ENCODE data around the gene RCCD1.

The RCCD1 gene

DNA sequence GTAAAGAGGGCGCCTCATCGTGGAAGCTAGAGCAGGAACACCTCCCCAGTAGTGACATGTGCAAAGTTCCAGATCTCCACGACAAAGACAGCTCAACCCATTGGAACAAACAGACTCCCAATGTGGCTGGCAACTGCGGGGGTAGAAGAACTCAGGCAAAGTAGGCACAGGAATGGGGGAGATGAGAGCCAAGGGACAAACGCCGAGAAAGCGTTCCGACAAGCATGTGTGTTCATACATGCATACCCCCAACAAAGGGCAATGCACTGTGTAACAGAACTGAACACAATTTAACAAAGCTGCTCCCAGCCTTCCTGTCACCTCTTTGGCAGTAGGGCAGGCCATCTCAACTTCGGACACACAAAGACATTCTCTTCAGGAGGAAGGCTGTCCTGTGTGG lies 11.6 kb downstream of the RCCD1 start:
- no peak for DNase-seq (ENCODE audit: low read depth)

DNA sequence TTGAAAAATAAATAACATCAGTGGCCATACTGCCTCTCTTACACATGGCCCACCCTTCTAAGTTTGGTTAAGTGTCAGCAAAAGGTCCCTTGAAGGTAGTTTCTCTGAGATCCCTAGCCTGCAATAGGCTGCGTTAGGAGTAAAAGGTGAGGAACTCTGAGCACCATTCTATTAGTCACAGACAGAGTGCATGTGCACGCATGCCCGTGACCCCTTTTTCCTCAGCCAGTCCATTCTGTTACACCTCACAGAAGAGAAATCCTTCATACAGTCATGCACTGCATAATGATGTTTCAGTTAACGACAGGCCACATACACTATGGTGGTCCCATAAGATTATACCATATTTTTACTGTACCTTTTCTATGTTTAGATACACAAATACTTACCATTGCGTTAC lies 12.5 kb downstream of the RCCD1 start:
- DNase-seq (ENCODE audit: low read depth), result no peak

DNA sequence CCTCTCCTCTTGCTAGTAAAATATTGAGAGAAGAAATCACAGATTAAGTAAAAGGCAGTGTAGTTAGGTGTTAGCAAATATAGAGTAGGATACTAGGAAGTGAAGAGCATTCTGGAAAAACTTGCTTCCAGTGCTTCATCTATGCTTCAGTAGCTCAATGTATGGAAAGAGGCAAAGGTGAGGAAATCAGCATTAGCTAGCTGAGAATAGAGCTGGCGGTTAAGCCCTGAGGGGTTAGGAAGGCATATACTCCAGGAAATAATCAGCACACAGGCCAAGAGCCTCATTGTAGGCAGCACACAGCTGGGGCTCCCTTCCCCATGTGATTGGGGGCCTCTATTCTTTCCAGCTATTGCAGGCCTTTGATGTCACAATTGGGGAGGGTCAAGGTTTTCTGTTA lies 13.8 kb downstream of the RCCD1 start:
- DNase-seq (ENCODE audit: low read depth), result no peak

DNA sequence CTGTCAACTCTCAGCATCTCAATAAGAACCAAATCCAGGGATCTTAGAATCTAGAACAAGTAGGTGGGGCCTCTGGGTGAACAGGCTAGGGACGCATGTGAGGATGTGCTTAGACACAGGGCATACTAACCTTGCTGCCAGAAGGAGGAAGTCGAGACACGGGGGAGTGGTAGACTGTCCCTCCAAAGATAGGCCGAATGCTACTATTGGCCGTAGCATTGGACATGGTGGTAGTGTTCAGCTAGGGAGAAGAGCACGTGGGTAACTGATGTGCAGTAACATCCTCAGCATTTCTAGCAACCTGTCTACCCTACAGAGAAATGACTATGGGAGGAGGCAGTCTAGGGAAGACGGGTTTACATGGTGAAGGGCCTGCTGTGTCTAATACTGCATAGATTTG lies 15.6 kb downstream of the RCCD1 start:
- no peak for DNase-seq (ENCODE audit: low read depth)

DNA sequence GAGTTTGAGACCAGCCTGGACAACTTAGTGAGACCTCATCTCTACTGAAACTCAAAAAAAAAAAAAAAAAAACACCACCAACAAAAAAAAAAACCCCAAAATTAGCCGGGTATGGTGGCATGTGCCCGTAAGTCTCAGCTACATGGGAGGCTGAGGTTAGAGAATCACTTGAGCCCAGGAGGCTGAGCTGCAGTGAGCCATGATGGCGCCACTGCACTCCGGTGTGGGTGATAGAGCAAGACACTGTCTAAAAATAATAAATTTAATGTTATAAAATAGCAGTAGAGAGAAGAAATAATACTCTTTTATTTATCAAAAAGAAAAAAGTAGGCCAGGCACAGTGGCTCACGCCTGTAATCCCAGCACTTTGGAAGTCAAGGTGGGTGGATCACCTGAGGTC lies 17.4 kb downstream of the RCCD1 start:
- no peak for DNase-seq (ENCODE audit: low read depth)

DNA sequence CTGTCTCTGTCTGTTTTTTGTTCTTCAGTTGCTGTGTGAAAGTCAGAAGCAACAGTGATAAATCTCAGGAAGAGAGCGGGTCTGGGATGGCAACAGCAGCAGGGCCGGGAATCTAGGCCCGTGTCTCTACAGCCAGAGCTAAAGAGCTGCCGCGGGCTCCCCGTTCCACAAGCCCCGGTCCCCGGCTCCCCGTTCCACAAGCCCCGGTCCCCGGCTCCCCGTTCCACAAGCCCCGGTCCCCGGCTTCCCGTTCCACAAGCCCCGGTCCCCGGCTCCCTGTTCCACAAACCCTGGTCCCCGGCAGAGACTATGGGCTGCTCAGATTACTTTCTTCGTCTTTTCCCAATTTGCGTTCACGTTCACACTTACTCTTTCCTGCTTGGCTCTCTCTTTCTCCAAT lies 19.5 kb downstream of the RCCD1 start:
- DNase-seq (ENCODE audit: low read depth), result no peak

DNA sequence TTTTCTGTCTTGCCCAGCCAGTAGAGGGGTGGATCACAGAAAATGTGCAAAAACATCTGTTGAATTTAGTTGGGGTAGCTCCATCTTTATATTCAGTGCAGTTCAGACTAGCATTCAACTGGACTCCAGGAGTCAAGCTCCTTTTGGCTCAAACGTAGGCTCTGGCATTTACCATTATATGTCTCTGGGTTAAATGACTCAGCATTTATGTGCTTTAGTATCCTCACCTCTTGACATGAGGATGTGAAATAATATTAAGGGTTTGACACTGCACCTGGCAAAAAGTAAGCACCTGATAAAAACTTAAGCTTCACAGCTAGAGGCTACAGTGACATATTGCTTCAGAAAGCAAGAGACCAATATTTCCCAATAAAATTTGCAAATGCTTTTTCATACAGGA lies 24.9 kb downstream of the RCCD1 start:
- DNase-seq (ENCODE audit: low read depth), result no peak

DNA sequence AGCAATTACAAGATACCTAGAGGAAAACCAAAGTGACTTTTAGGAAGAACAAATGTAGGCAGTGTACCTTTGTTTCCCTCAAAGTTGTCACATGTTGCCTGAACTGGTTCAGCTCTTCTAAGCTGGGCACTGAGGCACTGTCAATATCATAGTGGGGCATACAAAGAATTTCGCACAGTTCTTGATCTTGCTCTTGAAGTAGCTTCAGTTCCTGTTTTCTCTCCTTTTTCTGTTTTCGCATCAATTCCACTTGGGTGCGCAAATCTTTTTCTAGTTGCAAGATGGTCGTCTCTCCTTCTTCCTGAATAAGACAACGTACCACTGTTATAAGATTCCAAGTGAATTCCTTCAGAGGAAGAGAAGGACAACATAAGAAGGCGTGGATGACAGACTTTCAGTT lies 27.0 kb downstream of the RCCD1 start:
- no peak for DNase-seq (ENCODE audit: low read depth)

DNA sequence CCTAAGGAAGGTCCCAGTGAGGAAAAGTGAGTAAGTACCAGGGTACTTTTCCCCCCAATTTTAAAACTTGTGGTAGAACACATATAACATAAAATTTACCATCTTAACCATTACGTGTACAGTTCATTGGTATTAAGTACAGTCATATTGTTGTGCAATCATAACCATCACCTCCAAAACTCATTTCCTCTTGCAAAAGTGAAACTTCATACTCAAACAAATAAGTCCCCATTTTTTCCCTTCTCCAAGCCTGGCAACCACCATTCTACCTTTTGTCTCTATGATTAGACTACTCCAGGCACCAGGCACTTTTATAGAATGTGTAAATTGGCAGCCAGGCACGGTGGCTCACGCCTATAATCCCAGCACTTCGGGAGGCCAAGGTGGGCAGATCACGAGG lies 27.5 kb downstream of the RCCD1 start:
- no peak for DNase-seq (ENCODE audit: low read depth)

DNA sequence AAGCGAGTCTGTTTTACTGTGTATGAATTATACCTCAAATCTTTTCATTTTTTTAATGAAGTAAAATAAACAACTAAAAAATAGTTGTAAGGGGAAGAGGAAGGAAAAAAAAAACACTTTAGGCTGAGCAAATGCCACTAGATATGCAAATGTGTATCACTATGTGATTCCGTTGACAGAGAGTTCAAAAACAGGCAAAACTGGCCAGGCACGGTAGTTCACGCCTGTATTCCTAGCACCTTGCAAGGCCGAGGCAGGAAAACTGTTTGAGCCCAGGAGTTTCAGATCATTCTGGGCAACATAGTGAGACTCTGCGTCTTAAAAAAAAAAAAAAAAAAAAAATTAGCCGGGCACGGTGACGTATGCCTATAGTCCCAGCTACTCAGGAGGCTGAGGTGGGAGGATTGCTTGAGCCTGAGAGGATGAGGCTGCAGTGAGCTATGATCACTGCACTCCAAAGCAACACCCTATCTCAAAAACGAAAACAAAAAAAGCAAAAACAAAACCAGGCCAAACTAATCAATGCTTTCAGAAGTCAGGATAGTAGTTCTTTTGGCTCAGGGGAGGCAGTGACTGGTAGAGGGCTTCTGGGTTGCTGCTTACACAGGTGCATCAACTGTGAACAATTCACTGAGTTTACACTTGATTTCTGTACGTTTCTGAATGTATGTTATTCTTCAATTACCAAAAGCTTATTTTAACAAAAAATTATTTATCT lies 32.3 kb downstream of the RCCD1 start:
- DNase-seq (ENCODE audit: low read depth), result no peak

DNA sequence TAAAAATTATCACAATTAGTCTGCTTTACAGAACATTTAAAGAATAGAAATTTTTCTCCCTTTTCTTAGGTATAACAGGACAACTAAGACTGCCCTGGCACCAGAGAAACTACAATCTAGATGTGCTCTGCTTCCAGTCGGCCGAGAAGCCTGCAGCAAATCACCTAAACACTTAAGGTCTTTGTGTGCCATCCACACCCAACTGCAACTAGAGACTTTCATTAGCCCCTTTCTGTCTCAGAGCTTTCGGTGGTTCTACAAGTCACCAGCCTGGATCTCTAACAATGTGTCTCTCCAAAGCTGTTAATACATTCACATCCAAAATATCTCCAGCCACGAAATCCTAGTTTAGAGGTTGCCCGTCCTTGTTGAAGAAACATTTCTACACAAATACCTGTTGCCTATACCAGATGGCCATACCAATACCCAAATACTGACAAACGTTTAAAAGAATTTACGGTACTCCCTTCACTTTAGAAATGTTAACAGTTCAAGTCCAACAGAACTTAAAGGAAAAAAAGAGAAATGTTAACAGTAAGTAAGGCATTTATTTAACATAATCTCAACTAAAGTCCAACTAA lies 33.0 kb downstream of the RCCD1 start:
- no peak for DNase-seq (ENCODE audit: low read depth)

DNA sequence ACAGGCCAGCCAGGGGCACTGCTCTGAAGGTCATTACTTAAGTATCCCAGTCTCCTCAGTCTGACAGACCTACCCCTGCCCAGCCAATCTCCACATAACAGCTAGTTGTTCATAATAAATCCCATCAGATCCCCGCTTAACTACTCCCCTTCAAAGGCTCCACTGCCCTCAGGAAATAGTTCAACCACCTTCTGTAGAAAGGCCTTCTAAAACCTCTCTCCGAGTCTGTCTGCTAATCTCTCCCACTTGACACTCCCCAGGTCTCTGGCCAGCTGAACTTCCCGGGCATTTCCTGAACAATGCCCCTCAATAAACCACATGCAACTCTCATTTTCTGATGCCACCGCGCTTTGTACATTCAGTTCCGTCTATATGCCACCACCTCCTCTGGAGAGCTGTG lies 33.6 kb downstream of the RCCD1 start:
- DNase-seq (ENCODE audit: low read depth), result no peak

DNA sequence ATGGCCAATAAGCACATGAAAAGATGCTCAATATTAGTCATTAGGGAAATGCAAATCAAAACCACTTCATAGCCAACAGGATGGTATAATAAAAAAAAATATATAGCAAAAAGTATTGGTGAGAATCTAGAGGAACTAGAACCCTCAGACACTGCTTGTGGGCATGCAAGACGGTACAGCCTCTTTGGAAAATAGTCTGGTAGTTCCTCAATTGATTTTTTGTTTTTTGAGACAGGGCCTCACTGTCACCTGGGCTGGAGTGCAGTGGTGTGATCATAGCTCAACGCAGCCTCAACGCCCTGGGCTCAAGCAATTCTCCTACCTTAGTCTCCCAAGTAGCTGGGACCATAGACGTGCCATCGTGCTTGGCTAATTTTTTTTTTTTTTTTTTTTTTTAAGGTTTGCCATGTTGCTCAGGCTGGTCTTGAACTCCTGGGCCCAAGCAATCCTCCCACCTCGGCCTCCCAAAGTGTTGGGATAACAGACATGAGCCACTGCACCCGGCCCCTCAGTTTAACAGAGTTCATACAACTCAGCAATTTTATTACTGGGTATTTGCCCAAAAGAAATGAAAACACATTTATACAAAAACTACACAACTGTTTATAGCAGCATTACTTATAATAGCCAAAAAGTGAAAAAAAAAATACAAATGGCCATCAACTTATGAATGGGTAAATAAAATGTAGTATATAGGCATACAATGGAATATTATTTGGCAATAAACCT lies 34.5 kb downstream of the RCCD1 start:
- no peak for DNase-seq (ENCODE audit: low read depth)

DNA sequence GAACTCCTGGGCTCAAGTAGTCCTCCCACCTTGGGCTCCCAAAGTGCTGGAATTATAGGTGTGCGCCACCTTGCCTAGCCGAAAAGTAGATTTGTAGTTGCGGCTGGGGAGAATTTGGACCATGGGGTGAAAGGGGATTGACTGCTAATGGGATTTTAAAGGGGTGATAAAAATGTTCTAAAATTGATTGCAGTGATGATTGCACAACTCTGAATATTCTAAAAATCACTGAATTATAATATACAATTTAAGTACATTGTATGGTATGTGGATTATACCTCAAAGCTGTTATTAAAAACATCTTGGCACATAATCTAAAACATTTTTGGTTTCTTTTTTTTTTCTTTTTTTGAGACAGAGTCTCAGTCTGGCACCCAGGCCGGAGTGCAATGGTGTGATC lies 35.8 kb downstream of the RCCD1 start:
- DNase-seq (ENCODE audit: low read depth), result no peak

DNA sequence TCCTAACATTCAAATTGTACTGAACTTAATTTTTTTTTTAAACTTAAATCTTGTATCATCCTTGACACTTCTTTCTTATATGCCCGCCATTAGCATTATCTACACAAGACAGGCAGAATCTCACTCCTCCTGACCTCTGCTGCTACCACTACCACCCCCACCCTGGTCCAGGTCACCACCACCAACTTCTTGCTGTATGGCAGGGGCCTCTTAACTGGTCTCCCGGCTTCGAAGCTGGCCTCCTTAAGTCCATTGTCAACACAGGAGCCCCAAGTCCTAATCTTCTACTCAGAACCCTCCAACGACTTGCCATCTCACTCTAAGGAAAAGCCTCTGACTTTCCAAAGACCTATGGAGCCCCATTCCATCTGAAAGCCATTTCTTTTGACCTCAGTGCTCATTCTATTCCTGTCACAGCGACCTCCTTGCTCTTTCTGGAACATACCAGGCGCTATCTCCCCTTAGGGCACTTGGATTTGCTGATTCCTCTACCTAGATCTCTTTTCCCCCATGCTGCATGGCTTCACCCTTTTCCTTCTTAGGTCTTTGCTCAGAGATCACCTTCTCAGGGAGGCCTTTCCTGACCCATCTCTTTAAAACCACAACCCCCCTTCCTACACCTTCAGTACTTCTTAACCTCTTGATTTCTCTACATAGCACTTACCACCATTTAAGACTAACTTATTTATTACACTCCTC lies 37.1 kb downstream of the RCCD1 start:
- no peak for DNase-seq (ENCODE audit: low read depth)

DNA sequence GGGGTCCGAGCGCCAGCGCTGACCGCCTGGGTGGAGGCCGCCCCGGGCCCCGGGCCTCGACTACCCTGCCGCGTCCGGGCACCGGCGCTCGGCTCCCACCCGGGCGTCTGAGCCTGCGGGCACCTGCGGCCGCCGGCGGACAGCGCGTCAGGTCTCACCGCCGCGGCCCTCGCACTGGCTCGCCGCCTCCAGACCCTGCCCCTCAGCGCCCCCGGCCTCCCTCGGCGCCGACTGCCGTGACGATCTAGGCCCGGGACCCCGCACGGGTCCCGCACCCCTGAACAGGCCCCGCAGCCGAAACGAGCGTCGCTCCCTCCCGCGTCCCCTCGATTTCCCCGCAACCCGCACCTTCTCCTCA lies 39.4 kb downstream of the RCCD1 start:
- DNase-seq (ENCODE audit: low read depth), result no peak

DNA sequence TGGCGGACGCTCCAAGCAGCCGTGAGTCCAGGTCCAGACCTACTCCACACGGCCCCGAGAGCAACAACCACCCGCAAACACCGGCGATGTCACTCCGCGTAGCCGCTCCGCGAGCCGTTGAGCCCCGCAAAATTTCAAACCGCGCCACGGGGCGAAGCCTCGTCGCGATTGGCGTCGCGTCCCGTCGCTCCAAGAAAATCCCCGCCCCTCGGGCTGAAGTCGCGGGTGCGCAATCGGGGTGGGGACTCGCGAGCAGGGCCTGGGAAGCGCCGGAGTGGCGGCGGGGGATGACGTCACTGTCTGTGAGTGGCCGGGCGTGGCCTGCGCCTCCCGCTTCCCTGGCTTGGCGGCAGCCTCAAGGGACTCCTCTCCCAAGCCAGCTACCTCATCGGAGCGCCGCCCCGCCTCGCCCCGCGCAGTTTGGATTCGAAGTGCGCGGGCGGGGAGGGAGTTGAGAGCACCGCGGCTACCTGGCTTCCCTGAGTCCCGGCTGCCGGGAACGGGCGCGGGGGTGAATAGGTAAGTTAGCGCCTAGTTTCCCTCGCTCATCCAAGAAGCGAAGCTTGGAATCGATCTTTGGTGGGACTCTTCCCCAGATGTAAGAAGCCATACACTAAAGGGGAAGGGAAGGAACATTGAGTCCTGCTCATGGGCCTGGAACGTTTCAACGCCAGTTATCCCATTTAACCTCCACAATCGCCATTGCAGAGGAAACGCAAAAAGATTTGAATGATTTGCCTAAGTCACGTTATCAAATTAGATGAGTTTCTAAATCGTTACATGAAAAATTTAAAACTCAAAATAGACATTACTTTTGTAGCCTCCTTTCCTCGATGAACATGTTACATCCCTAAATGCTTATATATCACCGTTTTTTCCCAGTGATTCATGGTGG lies 40.0 kb downstream of the RCCD1 start, which contains the start of gene PRC1:
TSS of gene PRC1 (minus strand) at position 119 of the 895 bp plus-strand sequence. CDS start at position 1, 118 bp downstream.
- DNase-seq (ENCODE audit: low read depth), result peak; percentile 96

DNA sequence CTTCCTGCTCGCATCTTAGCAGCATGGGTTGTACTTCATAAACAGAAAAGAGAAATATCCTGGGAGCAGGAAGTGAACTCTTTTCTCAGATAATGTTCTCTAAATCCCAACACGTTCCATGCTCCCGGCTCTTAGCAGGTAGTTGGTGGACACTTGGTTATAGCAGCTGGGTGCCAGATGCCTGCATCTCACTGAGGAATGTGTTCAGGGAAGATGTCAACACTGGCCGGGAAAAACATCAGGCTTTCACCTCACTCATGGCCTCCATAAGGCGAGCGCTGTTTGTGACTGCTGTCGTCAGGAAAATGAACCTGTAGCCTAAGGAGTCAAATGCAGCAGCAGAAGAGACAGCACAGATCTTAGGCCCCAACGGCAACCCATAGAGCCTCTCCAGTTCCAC lies 44.1 kb downstream of the RCCD1 start:
- DNase-seq (ENCODE audit: low read depth), result no peak

DNA sequence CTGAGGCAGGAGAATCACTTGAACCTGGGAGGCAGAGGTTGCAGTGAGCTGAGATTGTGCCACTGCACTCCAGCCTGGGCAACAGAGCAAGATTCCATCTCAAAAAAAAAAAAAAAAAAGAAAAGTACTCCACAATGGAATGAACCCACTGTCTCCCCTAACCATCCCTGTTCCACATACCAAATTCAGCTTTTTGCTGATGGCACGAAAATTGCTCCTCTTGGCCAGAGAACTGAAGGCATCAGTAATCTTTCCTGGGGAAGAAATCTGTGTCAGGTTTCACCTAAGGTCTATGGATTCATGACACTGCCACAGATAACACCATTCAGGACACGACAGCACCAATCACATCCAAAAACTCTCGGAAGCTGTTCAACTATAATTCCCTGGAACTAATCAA lies 46.5 kb downstream of the RCCD1 start:
- DNase-seq (ENCODE audit: low read depth), result no peak

DNA sequence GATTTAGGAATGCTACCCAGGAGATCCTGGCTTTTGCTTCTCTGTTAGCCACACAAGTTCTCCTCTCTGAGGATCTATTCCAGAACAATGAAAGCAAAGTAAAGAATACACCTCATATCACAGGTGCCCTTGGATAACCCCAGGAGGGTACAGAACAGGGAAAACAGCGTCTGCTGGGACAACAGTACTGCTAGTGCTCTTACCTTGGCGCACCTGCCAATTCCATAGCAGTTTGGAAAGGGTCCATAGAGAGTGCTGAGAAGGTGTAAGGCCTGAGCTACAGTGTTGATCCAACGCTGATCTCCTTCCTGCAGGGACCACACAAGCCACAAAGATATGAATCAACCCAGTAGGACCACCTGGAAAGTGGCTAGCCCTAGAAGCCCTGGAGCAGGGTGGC lies 52.6 kb downstream of the RCCD1 start:
- no peak for DNase-seq (ENCODE audit: low read depth)

Data from HS-27A (cell line).